IMR-90 (cell line): Measurements from ENCODE around the gene CTBP2. TPM values are rescaled to one million over a fixed set of nuclear protein-coding genes. Genes with fewer than 3 reads are reported as not detected.

ENCODE experiments used
- ATAC-seq: fragments of 200-7000 bp; cut with Tn5 transposase; 2 replicates; pipeline ENCODE4 v1.9.1; 2020; ENCODE audit warnings: low read depth, mild to moderate bottlenecking, moderate library complexity
- BruUV-seq: library from RNA; stranded (reverse); fragments of 400-500 nt; replicated peaks from 2 replicates; lab custom pipeline; 2021; lab: Mats Ljungman, UMichigan
- CTCF ChIA-PET: fragments of 300-600 bp; formaldehyde crosslinking; extraction: SDS; loops from one replicate; lab custom pipeline; 2021; ENCODE audit warnings: antibody characterized with exemption; lab: Yijun Ruan, JAX
- POLR2A ChIA-PET: fragments of 300-600 bp; sonication (Branson Sonifier 250); formaldehyde crosslinking; loops from one replicate; lab custom pipeline; 2022; ENCODE audit warnings: antibody characterized with exemption; ENCODE audit not compliant: unreplicated experiment; lab: Charles Lee
- DNase-seq: peaks from one replicate; pipeline ENCODE4 v3.0.0; 2013
- H2AFZ ChIP-seq: replicated peaks from 2 replicates; pipeline ENCODE3; 2013; ENCODE audit warnings: low read length, mild to moderate bottlenecking; ENCODE audit not compliant: poor library complexity
- H2AK5ac ChIP-seq: 2 replicates; pipeline ENCODE4 v1.6.1; 2013; ENCODE audit warnings: low read depth, low read length, inconsistent platforms
- H2AK9ac ChIP-seq: replicated peaks from 2 replicates; pipeline ENCODE3; 2013; ENCODE audit warnings: mild to moderate bottlenecking, low read depth, low read length, moderate library complexity; ENCODE audit not compliant: poor library complexity
- H2BK120ac ChIP-seq: 2 replicates; pipeline ENCODE4 v1.6.1; 2013; ENCODE audit warnings: low read depth, low read length, inconsistent platforms
- H2BK15ac ChIP-seq: 3 replicates; pipeline ENCODE4 v1.6.1; 2013; ENCODE audit warnings: low read depth, low read length, inconsistent platforms
- H2BK20ac ChIP-seq: 2 replicates; pipeline ENCODE4 v1.6.1; 2013; ENCODE audit warnings: low read depth, mild to moderate bottlenecking, inconsistent platforms, low read length, moderate library complexity
- H2BK5ac ChIP-seq: 2 replicates; pipeline ENCODE4 v1.6.1; 2013; ENCODE audit warnings: mild to moderate bottlenecking, low read depth, low read length, inconsistent platforms; ENCODE audit not compliant: poor library complexity, severe bottlenecking
- H3K14ac ChIP-seq: replicated peaks from 2 replicates; pipeline ENCODE4 v1.6.1; 2013; ENCODE audit warnings: low read depth, low read length, inconsistent platforms
- H3K18ac ChIP-seq: 2 replicates; pipeline ENCODE4 v1.6.1; 2013; ENCODE audit warnings: low read depth, low read length, control low read depth
- H3K23ac ChIP-seq: 2 replicates; pipeline ENCODE4 v1.6.1; 2013; ENCODE audit warnings: low read depth, low read length, inconsistent platforms
- H3K27ac ChIP-seq: 2 replicates; pipeline ENCODE4 v1.5.1; 2013; ENCODE audit warnings: mild to moderate bottlenecking, control low read depth, low read length; ENCODE audit not compliant: insufficient read depth
- H3K27me3 ChIP-seq: 2 replicates; pipeline ENCODE4 v1.6.1; 2013; ENCODE audit warnings: low read length; ENCODE audit not compliant: control insufficient read depth, insufficient read depth
- H3K36me3 ChIP-seq: 2 replicates; pipeline ENCODE4 v1.6.1; 2013; ENCODE audit warnings: low read length, mixed read lengths; ENCODE audit not compliant: control insufficient read depth, insufficient read depth
- H3K4ac ChIP-seq: 2 replicates; pipeline ENCODE4 v1.6.1; 2013; ENCODE audit warnings: low read depth, low read length, inconsistent platforms
- H3K4me1 ChIP-seq: 2 replicates; pipeline ENCODE4 v1.6.1; 2013; ENCODE audit warnings: low read length, mixed read lengths; ENCODE audit not compliant: control insufficient read depth, insufficient read depth
- H3K4me2 ChIP-seq: 2 replicates; pipeline ENCODE4 v1.6.1; 2013; ENCODE audit warnings: low read depth, mild to moderate bottlenecking, control low read depth, low read length, moderate library complexity
- H3K4me3 ChIP-seq: 2 replicates; pipeline ENCODE4 v1.5.1; 2013; ENCODE audit warnings: low read depth, mild to moderate bottlenecking, control low read depth, low read length, moderate library complexity; ENCODE audit not compliant: insufficient read depth
- H3K56ac ChIP-seq: 2 replicates; pipeline ENCODE4 v1.6.1; 2013; ENCODE audit warnings: low read length, inconsistent platforms; ENCODE audit not compliant: insufficient read depth; ENCODE audit errors: extremely low read depth
- H3K79me1 ChIP-seq, 2 experiments: 2 replicates each; pipeline ENCODE4 v1.6.1; 2013; ENCODE audit warnings: low read length in 2 of 2, inconsistent platforms in 1 of 2, low read depth in 1 of 2
- H3K9ac ChIP-seq: 2 replicates; pipeline ENCODE4 v1.6.1; 2013; ENCODE audit warnings: low read depth, low read length, control low read depth
- H3K9me1 ChIP-seq: 2 replicates; pipeline ENCODE4 v1.6.1; 2013; ENCODE audit warnings: low read length, inconsistent platforms; ENCODE audit not compliant: insufficient read depth
- H3K9me3 ChIP-seq: 2 replicates; pipeline ENCODE4 v1.6.1; 2013; ENCODE audit warnings: low read length; ENCODE audit not compliant: control insufficient read depth, insufficient read depth
- H4K20me1 ChIP-seq: 2 replicates; pipeline ENCODE4 v1.6.1; 2013; ENCODE audit warnings: low read length, inconsistent platforms; ENCODE audit not compliant: insufficient read depth
- H4K5ac ChIP-seq: 2 replicates; pipeline ENCODE4 v1.6.1; 2013; ENCODE audit warnings: mild to moderate bottlenecking, low read depth, low read length, control low read depth
- H4K8ac ChIP-seq, 2 experiments: 2 replicates each; pipeline ENCODE4 v1.6.1; 2013; ENCODE audit warnings: low read depth in 2 of 2, low read length in 2 of 2, control low read depth in 1 of 2, inconsistent platforms in 1 of 2
- H4K91ac ChIP-seq: 2 replicates; pipeline ENCODE4 v1.6.1; 2013; ENCODE audit warnings: low read depth, low read length, inconsistent platforms; ENCODE audit not compliant: insufficient read depth
- CEBPB ChIP-seq: IDR thresholded peaks from 2 replicates; pipeline ENCODE4 v1.6.1; 2012; ENCODE audit warnings: low read depth, low read length, improper control_type of control experiment
- CHD1 ChIP-seq: IDR thresholded peaks from 2 replicates; pipeline ENCODE4 v1.6.1; 2012; ENCODE audit warnings: low read depth, low read length, improper control_type of control experiment
- CTCF ChIP-seq: conservative IDR thresholded peaks from 2 replicates; pipeline ENCODE4 v1.5.1; 2012; ENCODE audit warnings: mild to moderate bottlenecking, low read depth, low read length, improper control_type of control experiment
- FOS ChIP-seq: fragments of 150-350 bp; IDR thresholded peaks from 2 replicates; pipeline ENCODE4 v1.6.1; 2016; ENCODE audit warnings: low read depth, low read length
- MAFK ChIP-seq: IDR thresholded peaks from 2 replicates; pipeline ENCODE4 v1.6.1; 2012; ENCODE audit warnings: low read depth, low read length, improper control_type of control experiment
- MXI1 ChIP-seq: IDR thresholded peaks from 2 replicates; pipeline ENCODE4 v1.6.1; 2012; ENCODE audit warnings: low read depth, mild to moderate bottlenecking, low read length, moderate library complexity, borderline replicate concordance
- NFE2L2 ChIP-seq: fragments of 150-350 bp; IDR thresholded peaks from 2 replicates; pipeline ENCODE4 v1.6.1; 2016; ENCODE audit warnings: low read depth, mild to moderate bottlenecking, low read length
- RCOR1 ChIP-seq: IDR thresholded peaks from 2 replicates; pipeline ENCODE4 v1.6.1; 2012; ENCODE audit warnings: mild to moderate bottlenecking, low read length, improper control_type of control experiment; ENCODE audit not compliant: insufficient replicate concordance
- RFX5 ChIP-seq: IDR thresholded peaks from 2 replicates; pipeline ENCODE4 v1.8.0; 2012; ENCODE audit warnings: low read depth, mild to moderate bottlenecking, low read length, moderate library complexity
- SMC3 ChIP-seq: fragments of 150-350 bp; IDR thresholded peaks from 2 replicates; pipeline ENCODE4 v1.6.1; 2016; ENCODE audit warnings: low read depth, mild to moderate bottlenecking, antibody characterized with exemption, low read length, moderate library complexity
- USF2 ChIP-seq: fragments of 150-350 bp; IDR thresholded peaks from 2 replicates; pipeline ENCODE4 v1.6.1; 2017; ENCODE audit warnings: mild to moderate bottlenecking, antibody characterized with exemption, low read length, low read depth
- whole genome bisulfite sequencing, 2 experiments: methylation state at CpG; one replicate each; pipeline versions ENCODE4 v1.1.5 to v1.1.7; 2013; ENCODE audit warnings: missing lambda C conversion rate in 2 of 2; ENCODE audit not compliant: insufficient read length in 1 of 2; ENCODE audit errors: extremely low coverage in 2 of 2; 5-methylcytosine and 5-hydroxymethylcytosine counted together
- dilution Hi-C: fragments of 300-500 bp; cut with HindIII; formaldehyde crosslinking; loops from one replicate; pipeline ENCODE4 v1.14.3; 2018; ENCODE audit warnings: low sequenced_read_pairs; ENCODE audit not compliant: unreplicated experiment
- in situ Hi-C: fragments of 300-500 bp; cut with MboI; formaldehyde crosslinking; loops from 3 replicates; pipeline ENCODE4 v1.14.3; 2019; ENCODE audit warnings: low sequenced_read_pairs, inconsistent platforms, mixed read lengths
- intact Hi-C: fragments of 100-400 bp; cut with micrococcal nuclease; formaldehyde crosslinking; loops from 2 replicates; pipeline ENCODE4 v1.10.0; 2022
- polyA plus RNA-seq, 3 experiments: library from polyadenylated mRNA; depleted of rRNA; stranded (reverse); fragments of >200 nt; gene quantifications; 2 replicates each; pipeline ENCODE4 v1.2.3, GENCODE V29; 2012; ENCODE audit warnings: low replicate concordance in 1 of 3
- total RNA-seq: library from RNA; depleted of rRNA; stranded (reverse); fragments of >200 nt; gene quantifications from 2 replicates; pipeline ENCODE4 v1.2.3, GENCODE V29; 2012

CTBP2 gene
- total and polyA plus RNA-seq, 2 of the 4 experiments (the other 2 are of a cell fraction): 81.0 to 86.6 TPM

GRCh38 chr10:125134916-125135770, 25.2 kb downstream of the CTBP2 start:
- Histone ChIP-seq H3K4me1 (peaks cover 6% of the 10 kb centered on the region), H3K18ac (no peak overlapping the region), H2BK120ac (no peak overlapping the region), H3K79me1 (peaks cover 45 to 97% of the 10 kb centered on the region in 2 experiments), H3K9me3 (peaks cover 4% of the 10 kb centered on the region), H2BK5ac (no peak overlapping the region), H3K56ac (no peak overlapping the region), H2BK15ac (no peak overlapping the region), H3K36me3 (peaks cover 40% of the 10 kb centered on the region), H3K23ac (no peak overlapping the region), H3K4ac (no peak overlapping the region), H2BK20ac (no peak overlapping the region), H3K27me3 (no peaks in the 10 kb centered on the region), H4K91ac (no peak overlapping the region), H3K9me1 (peaks cover 36% of the 10 kb centered on the region), H3K4me3 (no peak overlapping the region), H2AK9ac (no peak overlapping the region), H3K4me2 (no peak overlapping the region), H4K5ac (no peak overlapping the region), H3K27ac (no peak overlapping the region), H3K14ac (no peak overlapping the region), H2AK5ac (no peak overlapping the region), H2AFZ (no peak overlapping the region), H3K9ac (no peak overlapping the region), H4K8ac (no peak overlapping the region), H4K20me1 (peaks cover 95% of the 10 kb centered on the region)
- DNase-seq (no peak), ATAC-seq (no peak)
- intact Hi-C loops (no loop called here), in situ Hi-C loops (no loop called here), dilution Hi-C loops (no loop called here)
- 82% methylated on average over 8 of the region's 20 CpGs; no CpG with 5 or more reads in 1 of the 2 experiments for WGBS, 2 experiments
- ChIA-PET POLR2A (no interaction called here), CTCF (no interaction called here)
- TF ChIP-seq CHD1 (no peak), CTCF (no peak), CEBPB (no peak), RFX5 (no peak), RCOR1 (no peak), MXI1 (no peak), NFE2L2 (no peak), SMC3 (no peak), FOS (no peak), USF2 (no peak), MAFK (no peak)
- no TSS peak for BruUV-seq
